ENCODE results near the gene AP2S1. TPM values are rescaled to one million over a fixed set of nuclear protein-coding genes. Genes with fewer than 3 reads are reported as not detected.
A peak's percentile ranks its signal among the peaks of the same experiment; 100 is the strongest.
"Not testable (repeated sequence)": the region's sequence is repeated elsewhere in the genome, so short reads cannot be mapped to it uniquely, and the experiment has no call there.

Gene AP2S1
- total and polyA plus RNA-seq, 5 experiments from 2014 or later: 39.3 to 68.3 (median 63.8) TPM

- Mint-ChIP-seq H3K36me3 (peaks cover 0 to 16% (median 3%) of the 10 kb centered on the region in 3 donors), H3K4me1 (no peaks in the 10 kb centered on the region), H3K9me3 (no peaks in the 10 kb centered on the region), H3K27ac (peak overlapping the region in 2 of 10 donors; percentile 35 to 48), H3K4me3 (no peak overlapping the region), H3K27me3 (no peaks in the 10 kb centered on the region)
- ATAC-seq (no peak), DNase-seq (no peak)
- POLR2A ChIA-PET: interaction anchor here (0.5 to 1.0 kb wide), 4 partner anchors 9 to 216 kb away, joined by 3 read pairs; partner anchors contain the start of gene SLC1A5
These were observed 16.5 kb downstream of the AP2S1 start for GRCh38 chr19:46834121-46834520.

GRCh38 chr19:46830864-46831263, 19.8 kb downstream of the AP2S1 start:
- H3K4me1 Mint-ChIP-seq: no peaks in the 10 kb centered on the region
- POLR2A ChIA-PET: no interaction called here

GRCh38 chr19:46828484-46828883, 22.2 kb downstream of the AP2S1 start:
- Mint-ChIP-seq H3K4me3 (no peak overlapping the region), H3K36me3 (no peaks in the 10 kb centered on the region), H3K27me3 (no peaks in the 10 kb centered on the region), H3K9me3 (no peaks in the 10 kb centered on the region), H3K27ac (no peak overlapping the region), H3K4me1 (peaks cover 0 to 19% (median 1%) of the 10 kb centered on the region in 4 donors)
- ATAC-seq (no peak), DNase-seq (no peak)
- POLR2A ChIA-PET: interaction anchor here (0.7 kb wide), 1 partner anchor 11 kb away, joined by 3 read pairs; no protein-coding TSS in a partner anchor

More at GRCh38 chr19:46830864-46831263, 19.8 kb downstream of the AP2S1 start:
- DNase-seq (no peak), ATAC-seq (no peak)
- Mint-ChIP-seq H3K4me3 (no peak overlapping the region), H3K27me3 (no peaks in the 10 kb centered on the region), H3K36me3 (no peaks in the 10 kb centered on the region), H3K9me3 (no peaks in the 10 kb centered on the region), H3K27ac (no peak overlapping the region)

- H3K36me3 Mint-ChIP-seq: no peaks in the 10 kb centered on the region
- no peaks in the 10 kb centered on the region for H3K27me3 Mint-ChIP-seq
- H3K4me1 Mint-ChIP-seq: peaks cover 11 to 37% (median 15%) of the 10 kb centered on the region in 4 donors
- H3K27ac Mint-ChIP-seq: peak overlapping the region in 2 of 10 donors; percentile 81 to 86
- no peak overlapping the region for H3K4me3 Mint-ChIP-seq
- ATAC-seq (no peak), DNase-seq (no peak)
- POLR2A ChIA-PET: interaction anchor here (1.0 kb wide), 1 partner anchor 8 kb away, joined by 3 read pairs; no protein-coding TSS in a partner anchor
- H3K9me3 Mint-ChIP-seq: no peaks in the 10 kb centered on the region
These were observed 25.0 kb downstream of the AP2S1 start for GRCh38 chr19:46825731-46826055.

- H3K4me1 Mint-ChIP-seq: peaks cover 14 to 43% (median 21%) of the 10 kb centered on the region in 4 donors
- DNase-seq: peak in 1 of 10 donors; percentile 14
- H3K27me3 Mint-ChIP-seq: no peaks in the 10 kb centered on the region
- ATAC-seq: no peak
- no peaks in the 10 kb centered on the region for H3K9me3 Mint-ChIP-seq
- no peaks in the 10 kb centered on the region for H3K36me3 Mint-ChIP-seq
- H3K27ac Mint-ChIP-seq: peak overlapping the region in 9 of 10 donors; percentile 29 to 92 (median 78)
- H3K4me3 Mint-ChIP-seq: peak overlapping the region in 2 of 10 donors; percentile 14 to 34
- POLR2A ChIA-PET: interaction anchor here (1.0 kb wide), 1 partner anchor 9 kb away, joined by 3 read pairs; no protein-coding TSS in a partner anchor
These were observed 25.5 kb downstream of the AP2S1 start for GRCh38 chr19:46824890-46825730.

- Mint-ChIP-seq H3K27me3 (no peaks in the 10 kb centered on the region), H3K9me3 (no peaks in the 10 kb centered on the region), H3K27ac (peak overlapping the region in 3 of 10 donors; percentile 75 to 81 (median 77)), H3K36me3 (no peaks in the 10 kb centered on the region), H3K4me1 (peaks cover 17 to 51% (median 30%) of the 10 kb centered on the region in 4 donors), H3K4me3 (no peak overlapping the region)
- DNase-seq (peak in 1 of 10 donors; percentile 15), ATAC-seq (no peak)
- POLR2A ChIA-PET: interaction anchor here (0.5 to 0.6 kb wide), 2 partner anchors 54 to 120 kb away, joined by 3 to 4 read pairs; no protein-coding TSS in a partner anchor
These were observed 27.6 kb downstream of the AP2S1 start for GRCh38 chr19:46823049-46823448.

GRCh38 chr19:46822410-46822787, 28.2 kb downstream of the AP2S1 start:
- H3K27me3 Mint-ChIP-seq, ATAC-seq, H3K36me3 Mint-ChIP-seq, H3K9me3 Mint-ChIP-seq: not testable (repeated sequence)
- H3K27ac Mint-ChIP-seq: peak overlapping the region; percentile 86 to 97 (median 94)
- peak in 1 of 10 donors; percentile 38 for DNase-seq
- POLR2A ChIA-PET: interaction anchor here (0.5 to 3.4 kb wide), 6 partner anchors 18 to 119 kb away, joined by 3 to 18 read pairs (median 4); partner anchors contain the start of genes AP2S1 and SLC1A5
- H3K4me3 Mint-ChIP-seq: peak overlapping the region in 9 of 10 donors; percentile 14 to 71 (median 59)
- H3K4me1 Mint-ChIP-seq: peaks cover 17 to 51% (median 30%) of the 10 kb centered on the region in 4 donors

GRCh38 chr19:46821512-46822409, 28.9 kb downstream of the AP2S1 start:
- Mint-ChIP-seq H3K27ac (peak overlapping the region; percentile 87 to 97 (median 94)), H3K4me1 (peaks cover 17 to 51% (median 30%) of the 10 kb centered on the region in 4 donors), H3K4me3 (peak overlapping the region; percentile 26 to 71 (median 61)), H3K36me3 (no peaks in the 10 kb centered on the region), H3K9me3 (no peaks in the 10 kb centered on the region), H3K27me3 (no peaks in the 10 kb centered on the region)
- POLR2A ChIA-PET: interaction anchor here (0.6 to 3.4 kb wide), 9 partner anchors 16 to 255 kb away, joined by 3 to 18 read pairs (median 4); partner anchors contain the start of genes AP2S1, CALM3 and SLC1A5
- DNase-seq: peak; percentile 38 to 74 (median 54)
- peak; percentile 88 to 91 for ATAC-seq

- Mint-ChIP-seq H3K27ac (peak overlapping the region in 4 of 10 donors; percentile 44 to 96 (median 57)), H3K4me3 (peak overlapping the region in 1 of 10 donors; percentile 14), H3K9me3 (no peaks in the 10 kb centered on the region), H3K36me3 (no peaks in the 10 kb centered on the region), H3K27me3 (no peaks in the 10 kb centered on the region), H3K4me1 (peaks cover 15 to 37% (median 29%) of the 10 kb centered on the region in 4 donors)
- POLR2A ChIA-PET: no interaction called here
- peak in 1 of 10 donors; percentile 14 for DNase-seq
- no peak for ATAC-seq
These were observed 31.8 kb downstream of the AP2S1 start for GRCh38 chr19:46818812-46819211.

- H3K4me3 Mint-ChIP-seq: no peak overlapping the region
- H3K27ac Mint-ChIP-seq: peak overlapping the region in 1 of 10 donors; percentile 33
- H3K9me3 Mint-ChIP-seq: no peaks in the 10 kb centered on the region
- H3K27me3 Mint-ChIP-seq: no peaks in the 10 kb centered on the region
- no peaks in the 10 kb centered on the region for H3K36me3 Mint-ChIP-seq
- DNase-seq: peak in 1 of 10 donors; percentile 27
- peaks cover 9 to 24% (median 16%) of the 10 kb centered on the region in 4 donors for H3K4me1 Mint-ChIP-seq
- POLR2A ChIA-PET: interaction anchor here (0.7 to 0.9 kb wide), 2 partner anchors 24 to 565 kb away, joined by 3 to 5 read pairs; no protein-coding TSS in a partner anchor
- ATAC-seq: no peak
These were observed 34.6 kb downstream of the AP2S1 start for GRCh38 chr19:46815833-46816627.

- Mint-ChIP-seq H3K36me3 (no peaks in the 10 kb centered on the region), H3K4me3 (no peak overlapping the region), H3K27ac (peak overlapping the region in 1 of 10 donors; percentile 33), H3K9me3 (no peaks in the 10 kb centered on the region), H3K27me3 (no peaks in the 10 kb centered on the region), H3K4me1 (peaks cover 0 to 4% (median 0%) of the 10 kb centered on the region in 4 donors)
- POLR2A ChIA-PET: interaction anchor here (1.0 kb wide), 1 partner anchor 48 kb away, joined by 3 read pairs; no protein-coding TSS in a partner anchor
- DNase-seq: no peak
- ATAC-seq: no peak
These were observed 36.7 kb downstream of the AP2S1 start for GRCh38 chr19:46813839-46814358.

Data from naive thymus-derived CD8-positive, alpha-beta T cell (primary cell).